Right cardiac atrium (tissue), 5 donors: ENCODE results near the gene RNF217. TPM values are rescaled to one million over a fixed set of nuclear protein-coding genes. Genes with fewer than 3 reads are reported as not detected.
"Not testable (repeated sequence)": the region's sequence is repeated elsewhere in the genome, so short reads cannot be mapped to it uniquely, and the experiment has no call there.

Source experiments
- ATAC-seq, 2 donors: fragments of 200-7000 bp; cut with Tn5 transposase; one replicate each; pipeline versions ENCODE4 v1.8.0 to v1.9.1; 2020; ENCODE audit warnings: moderate library complexity in 2 of 2, mild to moderate bottlenecking in 1 of 2
- DNase-seq, 3 donors: peaks; one replicate each; pipeline ENCODE4 v3.0.0-alpha.2; 2020
- H3K27ac ChIP-seq: one replicate; pipeline ENCODE4 v1.5.1; 2013; ENCODE audit warnings: mild to moderate bottlenecking, low read length, control low read depth, moderate library complexity
- H3K27me3 ChIP-seq: one replicate; pipeline ENCODE4 v1.6.1; 2013; ENCODE audit not compliant: control insufficient read depth, insufficient read depth
- H3K4me1 ChIP-seq: one replicate; pipeline ENCODE4 v1.6.1; 2013; ENCODE audit warnings: low read length; ENCODE audit not compliant: control insufficient read depth, insufficient read depth
- H3K4me3 ChIP-seq: one replicate; pipeline ENCODE4 v1.5.1; 2013; ENCODE audit warnings: low read length, control low read depth
- H3K9me3 ChIP-seq: one replicate; pipeline ENCODE4 v1.6.1; 2013; ENCODE audit warnings: low read length; ENCODE audit not compliant: control insufficient read depth
- WGBS: extraction: QIAGEN DNeasy Blood & Tissue Kit; methylation state at CpG from one replicate; pipeline ENCODE4 v1.1.7; 2013; 5-methylcytosine and 5-hydroxymethylcytosine counted together
- intact Hi-C, 4 donors: fragments of 100-400 bp; cut with DNase I; formaldehyde crosslinking; loops; one replicate each; pipeline versions ENCODE4 v1.11.0 to v1.14.0; 2022 to 2023
- polyA plus RNA-seq: library from polyadenylated mRNA; stranded (reverse); fragments of 200-250 nt; gene quantifications from one replicate; pipeline ENCODE4 v1.2.3, GENCODE V29; 2013
- total RNA-seq, 4 donors: library from RNA; stranded (reverse); fragmentation: NEBNext Ultra II Directional; extraction: Animal tissue kit (Norgen Biotek cat#: 25700); gene quantifications; one replicate each; pipeline ENCODE4 v1.2.1, GENCODE V29; 2021
- donor health status: healthy with polysubstance abuse.
- donor health status: DM: no; HTN: yes; CAD: no.
- donor health status: DM: no; HTN: no; CAD: no.
- donor health status: DM: no; HTN: yes; CAD: no; lungs with severe emphysema.
- donor health status: DM: yes; HTN: yes; CAD: no.

RNF217 gene
- total and polyA plus RNA-seq, 5 donors = 4.4 to 23.6 (median 15.1) TPM

DNA sequence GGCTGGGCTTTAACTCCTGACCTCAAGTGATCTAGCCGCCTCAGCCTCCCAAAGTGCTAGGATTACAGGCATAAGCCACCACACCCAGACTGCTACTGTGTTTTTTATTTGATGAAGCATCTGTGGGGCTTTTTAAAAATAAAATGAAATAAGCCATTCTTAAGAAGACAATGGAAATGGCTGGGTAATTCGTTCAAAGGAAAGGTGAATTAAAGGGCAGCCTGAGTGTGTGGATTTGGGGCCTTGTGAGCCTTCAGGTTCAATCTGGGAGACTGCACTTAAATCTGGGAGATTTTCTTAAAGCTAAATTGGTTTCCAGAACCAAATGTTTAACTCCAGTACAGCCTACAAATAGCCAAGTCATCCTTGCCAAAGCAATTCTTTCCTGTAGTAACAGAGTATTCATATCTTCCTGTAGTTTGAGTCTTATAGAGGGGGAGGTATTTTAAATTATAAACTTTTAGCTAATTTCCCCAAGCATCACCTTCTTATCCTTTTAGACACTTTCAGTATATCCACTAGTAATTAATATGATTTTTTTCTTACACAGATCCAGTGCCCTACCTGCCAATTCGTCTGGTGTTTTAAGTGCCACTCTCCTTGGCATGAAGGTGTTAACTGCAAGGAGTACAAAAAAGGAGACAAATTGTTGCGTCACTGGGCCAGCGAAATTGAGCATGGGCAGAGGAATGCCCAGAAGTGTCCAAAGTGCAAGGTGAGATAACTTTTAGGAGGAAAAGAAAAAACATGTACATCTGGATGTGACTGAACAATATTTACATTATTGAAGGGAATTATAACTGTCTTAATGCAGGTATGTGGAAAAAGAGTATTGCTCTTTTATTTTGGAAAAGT, 95.4 kb downstream of the RNF217 start:
- intact Hi-C loops = no loop called here
- Histone ChIP-seq H3K27me3 (no peaks in the 10 kb centered on the region), H3K4me1 (no peaks in the 10 kb centered on the region), H3K4me3 (no peak overlapping the region), H3K9me3 (no peaks in the 10 kb centered on the region), H3K27ac (no peak overlapping the region)
- DNase-seq (no peak), ATAC-seq (no peak)
- WGBS = 73% methylated on average over 5 of the region's 5 CpGs

- no peaks in the 10 kb centered on the region for H3K9me3 ChIP-seq
- 44% methylated on average over 1 of the region's 1 CpG for WGBS
- H3K27me3 ChIP-seq = no peaks in the 10 kb centered on the region
- no peak overlapping the region for H3K27ac ChIP-seq
- H3K4me1 ChIP-seq = no peaks in the 10 kb centered on the region
- no peak overlapping the region for H3K4me3 ChIP-seq
- no peak for DNase-seq
- ATAC-seq = no peak
- intact Hi-C loops = no loop called here
These were observed 96.3 kb downstream of the RNF217 start for GRCh38 chr6:125058546-125058945.

DNA sequence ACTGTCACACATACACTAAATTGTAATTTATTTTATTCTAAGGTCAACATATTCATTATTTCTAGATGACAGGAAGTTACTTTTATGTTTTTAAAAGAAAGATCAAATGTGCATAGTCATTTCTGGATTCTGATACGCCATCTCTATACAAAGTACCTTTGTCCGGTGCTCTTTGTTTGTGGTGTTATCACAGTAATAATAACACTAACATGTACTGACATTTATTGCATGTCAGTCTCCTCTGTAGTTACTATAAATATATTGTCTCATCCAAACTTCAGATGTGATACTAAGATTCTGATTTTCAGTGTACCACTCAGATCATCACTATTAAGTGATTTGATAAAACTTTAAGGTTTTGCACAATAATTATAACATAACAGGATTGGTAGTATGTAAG, 101.1 kb downstream of the RNF217 start:
- H3K27ac ChIP-seq = no peak overlapping the region
- no peak overlapping the region for H3K4me3 ChIP-seq
- H3K27me3 ChIP-seq = no peaks in the 10 kb centered on the region
- no peaks in the 10 kb centered on the region for H3K9me3 ChIP-seq
- intact Hi-C loops = no loop called here
- no peaks in the 10 kb centered on the region for H3K4me1 ChIP-seq
- ATAC-seq = no peak
- DNase-seq = no peak
- 83% methylated on average over 2 of the region's 2 CpGs for WGBS

- H3K9me3 ChIP-seq = no peaks in the 10 kb centered on the region
- ATAC-seq = no peak
- intact Hi-C loops = no loop called here
- H3K4me3 ChIP-seq = no peak overlapping the region
- no peaks in the 10 kb centered on the region for H3K27me3 ChIP-seq
- WGBS = 88% methylated on average over 6 of the region's 6 CpGs
- DNase-seq = no peak
- no peak overlapping the region for H3K27ac ChIP-seq
- no peaks in the 10 kb centered on the region for H3K4me1 ChIP-seq
These were observed 103.9 kb downstream of the RNF217 start for GRCh38 chr6:125066140-125066539.

DNA sequence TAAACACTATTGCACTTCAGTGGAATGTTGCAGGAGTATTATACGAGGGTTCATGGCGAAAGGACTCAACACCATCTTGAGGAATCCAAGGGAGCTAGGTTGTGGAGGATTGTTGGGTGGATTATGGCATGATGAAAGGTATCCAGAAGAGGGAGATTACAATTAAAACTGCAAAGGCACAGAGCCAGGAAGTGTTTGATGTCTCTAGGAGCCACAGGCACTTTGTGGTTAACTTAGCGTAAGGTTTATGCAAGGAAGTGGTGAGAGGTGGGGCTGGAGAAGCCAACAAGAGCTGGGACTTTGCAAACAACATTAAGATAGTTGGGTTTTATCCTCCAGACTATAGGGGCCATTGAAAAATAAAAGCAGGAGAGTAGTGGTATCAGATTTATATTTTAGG, 104.7 kb downstream of the RNF217 start:
- ATAC-seq (no peak), DNase-seq (no peak)
- WGBS = 89% methylated on average over 3 of the region's 3 CpGs
- H3K27ac ChIP-seq = no peak overlapping the region
- no peaks in the 10 kb centered on the region for H3K4me1 ChIP-seq
- intact Hi-C loops = no loop called here
- no peaks in the 10 kb centered on the region for H3K9me3 ChIP-seq
- no peaks in the 10 kb centered on the region for H3K27me3 ChIP-seq
- no peak overlapping the region for H3K4me3 ChIP-seq

GRCh38 chr6:125067552-125067951, 105.3 kb downstream of the RNF217 start:
- no peak overlapping the region for H3K27ac ChIP-seq
- DNase-seq (no peak), ATAC-seq (no peak)
- no peak overlapping the region for H3K4me3 ChIP-seq
- H3K9me3 ChIP-seq = no peaks in the 10 kb centered on the region
- H3K4me1 ChIP-seq = no peaks in the 10 kb centered on the region
- 93% methylated on average over 1 of the region's 1 CpG for WGBS
- H3K27me3 ChIP-seq = no peaks in the 10 kb centered on the region
- intact Hi-C loops = no loop called here

DNA sequence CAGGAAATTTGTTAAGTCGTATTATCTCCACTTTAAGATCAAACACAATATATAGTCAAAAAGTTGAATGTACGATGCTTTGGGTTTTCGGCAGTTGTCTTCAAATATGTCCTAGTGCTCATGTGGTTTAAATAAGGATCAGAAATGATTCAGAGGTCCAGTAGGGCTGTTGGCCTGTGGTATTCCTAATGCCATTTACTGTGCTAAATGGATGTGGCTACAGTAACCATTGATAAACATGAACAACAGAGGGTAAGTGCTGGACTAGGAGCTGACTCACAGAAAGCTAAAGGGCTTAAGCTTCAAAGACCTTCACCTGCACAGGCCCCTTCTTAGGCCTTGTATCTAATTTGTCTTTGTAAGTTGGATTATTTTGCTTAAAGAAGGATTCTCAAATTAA, 110.8 kb downstream of the RNF217 start:
- H3K27me3 ChIP-seq = no peaks in the 10 kb centered on the region
- no peak overlapping the region for H3K4me3 ChIP-seq
- DNase-seq = no peak
- no peak for ATAC-seq
- H3K27ac ChIP-seq = no peak overlapping the region
- 94% methylated on average over 3 of the region's 3 CpGs for WGBS
- intact Hi-C loops = no loop called here
- H3K4me1 ChIP-seq = no peaks in the 10 kb centered on the region
- no peaks in the 10 kb centered on the region for H3K9me3 ChIP-seq

DNA sequence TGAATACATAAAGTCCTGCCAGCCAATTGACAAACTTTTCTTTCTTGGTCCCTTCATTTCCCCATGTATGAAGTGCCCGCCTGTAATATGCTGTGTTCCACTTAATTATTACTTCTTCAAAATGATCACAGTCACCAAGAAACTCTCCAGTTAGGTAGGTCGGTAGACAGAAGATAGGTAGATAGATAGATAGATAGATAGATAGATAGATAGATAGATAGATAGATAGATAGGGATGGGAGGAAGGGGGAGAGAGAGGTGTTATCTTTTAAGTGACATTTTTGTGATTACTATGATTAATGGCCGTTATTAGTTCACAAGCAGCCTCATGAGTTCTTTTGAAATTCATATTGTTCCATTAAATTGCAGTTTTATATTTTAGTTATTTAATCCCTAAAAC, 111.9 kb downstream of the RNF217 start:
- Histone ChIP-seq H3K27me3 (no peaks in the 10 kb centered on the region), H3K9me3 (no peaks in the 10 kb centered on the region), H3K4me3 (no peak overlapping the region), H3K27ac (no peak overlapping the region), H3K4me1 (no peaks in the 10 kb centered on the region)
- intact Hi-C loops = no loop called here
- ATAC-seq (no peak), DNase-seq (no peak)
- WGBS = 91% methylated on average over 3 of the region's 3 CpGs

- H3K4me1 ChIP-seq, H3K27me3 ChIP-seq, ATAC-seq, H3K9me3 ChIP-seq, intact Hi-C loops, H3K4me3 ChIP-seq, H3K27ac ChIP-seq, DNase-seq: not testable (repeated sequence)
- 81% methylated on average over 2 of the region's 2 CpGs for WGBS
These were observed 112.8 kb downstream of the RNF217 start for GRCh38 chr6:125075073-125075472.

DNA sequence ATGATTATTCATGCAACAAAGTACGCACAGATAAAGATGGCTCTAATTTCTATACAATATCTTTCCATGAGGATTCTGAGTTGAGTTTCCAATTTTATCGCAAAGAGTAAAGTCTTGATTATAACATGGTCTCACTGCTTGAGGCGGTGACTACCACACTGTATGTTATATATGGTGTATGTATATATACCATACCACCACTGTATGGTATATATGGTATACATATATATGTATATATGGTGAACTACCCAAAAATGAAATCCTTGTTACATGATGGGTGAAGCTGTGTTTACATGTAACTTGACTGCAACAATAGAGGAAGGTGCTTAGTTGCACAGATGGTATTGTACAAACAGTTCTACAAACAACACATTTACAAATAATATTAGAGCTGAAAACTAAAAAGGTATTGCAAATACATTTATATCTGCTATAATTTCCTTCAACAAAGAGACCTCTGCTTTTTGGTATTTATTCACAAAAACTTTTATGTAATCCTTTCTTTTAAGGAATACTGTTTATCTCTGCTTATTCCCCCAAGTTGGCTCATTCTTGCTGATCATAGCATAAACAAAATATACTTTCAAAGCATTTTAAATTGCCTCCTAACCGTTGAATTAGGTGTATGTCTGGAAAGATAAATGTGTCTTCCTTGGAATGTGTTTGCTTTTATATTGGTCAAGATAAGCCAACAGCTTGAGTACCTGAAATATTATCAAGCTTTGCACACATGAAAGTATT, 113.7 kb downstream of the RNF217 start:
- DNase-seq = no peak
- Histone ChIP-seq H3K4me3 (no peak overlapping the region), H3K27ac (no peak overlapping the region), H3K27me3 (no peaks in the 10 kb centered on the region), H3K4me1 (no peaks in the 10 kb centered on the region), H3K9me3 (no peaks in the 10 kb centered on the region)
- WGBS = 64% methylated on average over 4 of the region's 4 CpGs
- ATAC-seq = no peak
- intact Hi-C loops = no loop called here

GRCh38 chr6:125076482-125076742, 114.2 kb downstream of the RNF217 start:
- Histone ChIP-seq H3K27me3 (no peaks in the 10 kb centered on the region), H3K27ac (no peak overlapping the region), H3K4me3 (no peak overlapping the region), H3K9me3 (no peaks in the 10 kb centered on the region), H3K4me1 (no peaks in the 10 kb centered on the region)
- DNase-seq = no peak
- intact Hi-C loops = no loop called here
- no peak for ATAC-seq
- WGBS = 90% methylated on average over 3 of the region's 3 CpGs
